Right lobe of liver (tissue), 6 donors: ENCODE measurements around the gene ERGIC1. TPM values are rescaled to one million over a fixed set of nuclear protein-coding genes. Genes with fewer than 3 reads are reported as not detected.

Experiments used
- ATAC-seq, 4 donors: fragments of 200-7000 bp; cut with Tn5 transposase; one replicate each; pipeline ENCODE4 v1.9.1; 2020; ENCODE audit warnings: mild to moderate bottlenecking in 4 of 4, moderate library complexity in 4 of 4
- DNase-seq, 3 donors: peaks; one replicate each; pipeline ENCODE4 v3.0.0-alpha.2; 2020
- H3K27ac ChIP-seq, 3 donors: fragments of 200-600 bp; one replicate each; pipeline ENCODE4 v1.8.0; 2022
- H3K27me3 ChIP-seq, 2 donors: fragments of 200-600 bp; one replicate each; pipeline ENCODE4 v1.8.0; 2022
- H3K36me3 ChIP-seq, 4 donors: fragments of 200-600 bp; sonication (generic) in 1 of 4; one replicate each; pipeline versions ENCODE4 v1.5.1 to v1.8.0; 2017 to 2022; ENCODE audit warnings: control low read depth in 1 of 4
- H3K4me1 ChIP-seq, 4 donors: fragments of 200-600 bp; sonication (generic) in 1 of 4; one replicate each; pipeline versions ENCODE4 v1.5.1 to v1.8.0; 2017 to 2022; ENCODE audit warnings: control low read depth in 1 of 4
- H3K4me3 ChIP-seq, 3 donors: fragments of 200-600 bp; one replicate each; pipeline ENCODE4 v1.8.0; 2022
- H3K9me3 ChIP-seq, 4 donors: fragments of 200-600 bp; sonication (generic) in 1 of 4; one replicate each; pipeline versions ENCODE4 v1.5.1 to v1.8.0; 2017 to 2022; ENCODE audit warnings: control low read depth in 1 of 4
- CTCF ChIP-seq, 4 donors: fragments of 200-600 bp in 3 of 4; fragments of 450-650 bp in 1 of 4; IDR thresholded peaks; one replicate each; pipeline versions ENCODE4 v1.5.1 to v1.8.0; 2016 to 2022; ENCODE audit warnings: antibody characterized with exemption in 4 of 4, mild to moderate bottlenecking in 2 of 4
- POLR2A ChIP-seq: fragments of 450-650 bp; IDR thresholded peaks from one replicate; pipeline ENCODE4 v1.6.1; 2017; ENCODE audit warnings: antibody characterized with exemption, mild to moderate bottlenecking
- WGBS: methylation state at CpG from one replicate; pipeline ENCODE4 v1.1.6; 2018; ENCODE audit warnings: low coverage, low lambda C conversion rate; ENCODE audit not compliant: insufficient coverage; ENCODE audit errors: missing lambda C conversion rate; 5-methylcytosine and 5-hydroxymethylcytosine counted together
- intact Hi-C, 2 donors: fragments of 100-400 bp; cut with DNase I; formaldehyde crosslinking; loops; one replicate each; pipeline versions ENCODE4 v1.11.2 to v1.14.1; 2022
- total RNA-seq, 6 experiments: library from RNA; depleted of rRNA in 2 of 6; stranded (reverse); fragments of >200 nt in 2 of 6; fragmentation: NEBNext Ultra II Directional in 3 of 6; extraction: Animal tissue kit (Norgen Biotek cat#: 25700) in 3 of 6; gene quantifications; one replicate each; pipeline versions ENCODE4 v1.1.0 to v1.2.4, GENCODE V29; 2016 to 2023
- donor health status: DM: no; HTN: yes; CAD: no.
- donor health status: DM: no; HTN: no; CAD: no.
- donor health status: DM: no; HTN: no; CAD: no.
- donor health status: DM: no; HTN: yes; CAD: no.
- donor health status: DM: no; HTN: yes; CAD: no.

ERGIC1 gene
- total RNA-seq, 6 experiments from 2014 or later: 103 to 264 (median 154) TPM

GRCh38 chr5:172951371-172952033 lies 117.5 kb downstream of the ERGIC1 start:
- Histone ChIP-seq H3K27me3 (no peaks in the 10 kb centered on the region), H3K4me3 (no peak overlapping the region), H3K36me3 (peaks cover 0 to 14% (median under 1%) of the 10 kb centered on the region in 4 donors), H3K27ac (no peak overlapping the region), H3K9me3 (no peaks in the 10 kb centered on the region), H3K4me1 (no peaks in the 10 kb centered on the region)
- WGBS: 66% methylated on average over 4 of the region's 11 CpGs
- no peak for TF ChIP-seq POLR2A
- no peak for TF ChIP-seq CTCF (IDR thresholded peaks at IDR 0.05)
- DNase-seq (no peak), ATAC-seq (peak in 2 of 4 donors; percentile 17 to 45)
- intact Hi-C loops: no loop called here

DNA sequence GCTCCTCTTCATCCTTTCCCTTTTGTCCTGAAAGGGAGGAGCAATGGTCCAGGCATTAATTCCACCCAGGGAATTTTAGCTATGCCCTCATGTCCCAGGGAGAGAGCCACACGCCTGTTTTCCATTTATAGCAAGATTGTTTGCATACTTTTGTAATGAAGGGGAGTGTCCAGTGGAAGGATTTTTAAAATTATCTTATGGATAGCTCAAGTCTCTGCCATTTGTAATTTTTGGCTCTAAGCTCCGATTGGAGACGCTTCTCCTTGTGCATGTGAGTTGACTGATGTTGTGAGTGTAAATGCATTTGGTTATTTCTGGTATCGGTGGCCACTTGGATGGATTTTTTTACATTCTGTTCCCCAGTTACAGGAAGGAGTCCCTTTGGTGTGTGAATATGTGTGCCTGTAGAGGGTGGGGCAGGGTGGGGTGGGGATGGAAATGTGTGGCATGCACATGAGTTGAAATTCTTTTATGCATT lies 118.0 kb downstream of the ERGIC1 start:
- WGBS: 85% methylated on average over 4 of the region's 4 CpGs
- DNase-seq: no peak
- no peak for ATAC-seq
- TF ChIP-seq POLR2A: no peak
- TF ChIP-seq CTCF (IDR thresholded peaks at IDR 0.05): no peak
- no peaks in the 10 kb centered on the region for H3K27me3 ChIP-seq
- H3K4me1 ChIP-seq: no peaks in the 10 kb centered on the region
- no peak overlapping the region for H3K27ac ChIP-seq
- intact Hi-C loops: no loop called here
- H3K9me3 ChIP-seq: no peaks in the 10 kb centered on the region
- H3K36me3 ChIP-seq: peaks cover 0 to 12% (median 0%) of the 10 kb centered on the region in 4 donors
- H3K4me3 ChIP-seq: no peak overlapping the region

DNA sequence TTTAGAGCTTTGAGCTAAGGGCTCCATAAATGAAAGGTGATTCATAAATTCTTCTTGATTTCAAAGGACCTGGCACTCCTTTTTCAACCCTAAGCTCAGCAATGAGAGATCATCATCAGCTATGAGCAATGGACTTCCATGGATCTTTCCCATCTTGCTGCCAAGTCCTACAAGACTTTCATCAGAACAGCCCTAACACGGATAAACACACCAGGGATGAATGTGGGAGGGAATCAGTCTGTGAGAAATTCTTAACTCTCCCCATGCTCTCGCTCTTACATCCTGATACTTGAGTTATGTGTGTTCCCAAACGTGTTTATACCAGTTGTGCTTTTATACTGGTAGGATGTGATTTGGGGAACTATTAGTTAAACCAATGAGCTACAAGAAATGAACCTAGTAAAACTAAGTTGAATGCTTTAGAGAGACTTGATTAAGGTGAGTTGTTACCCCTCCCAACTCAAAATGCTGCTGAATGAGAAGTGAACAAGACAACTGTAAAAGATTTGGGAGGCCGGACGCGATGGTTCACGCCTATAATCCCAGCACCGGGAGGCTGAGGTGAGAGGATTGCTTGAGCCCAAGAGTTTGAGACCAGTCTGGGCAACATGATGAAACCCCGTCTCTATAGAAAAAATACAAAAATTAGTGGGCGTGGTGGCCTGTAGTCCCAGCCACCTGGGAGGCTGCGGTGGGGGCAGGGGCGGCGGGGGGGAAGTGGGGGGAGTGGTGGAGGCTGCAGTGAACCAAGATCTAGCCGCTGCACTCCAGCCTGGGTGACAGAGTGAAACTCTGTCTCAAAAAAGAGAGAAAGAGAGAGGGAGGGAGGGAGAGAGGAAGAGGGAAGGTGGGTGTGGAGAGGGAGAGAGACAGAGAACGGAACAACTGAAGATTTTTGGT lies 120.0 kb downstream of the ERGIC1 start:
- intact Hi-C loops: no loop called here
- Histone ChIP-seq H3K4me1 (no peaks in the 10 kb centered on the region), H3K27me3 (no peaks in the 10 kb centered on the region), H3K27ac (no peak overlapping the region), H3K4me3 (no peak overlapping the region), H3K36me3 (peaks cover 0 to 7% (median 0%) of the 10 kb centered on the region in 4 donors), H3K9me3 (no peaks in the 10 kb centered on the region)
- WGBS: 77% methylated on average over 13 of the region's 15 CpGs
- TF ChIP-seq CTCF (IDR thresholded peaks at IDR 0.05): no peak
- TF ChIP-seq POLR2A: no peak
- no peak for ATAC-seq
- no peak for DNase-seq

DNA sequence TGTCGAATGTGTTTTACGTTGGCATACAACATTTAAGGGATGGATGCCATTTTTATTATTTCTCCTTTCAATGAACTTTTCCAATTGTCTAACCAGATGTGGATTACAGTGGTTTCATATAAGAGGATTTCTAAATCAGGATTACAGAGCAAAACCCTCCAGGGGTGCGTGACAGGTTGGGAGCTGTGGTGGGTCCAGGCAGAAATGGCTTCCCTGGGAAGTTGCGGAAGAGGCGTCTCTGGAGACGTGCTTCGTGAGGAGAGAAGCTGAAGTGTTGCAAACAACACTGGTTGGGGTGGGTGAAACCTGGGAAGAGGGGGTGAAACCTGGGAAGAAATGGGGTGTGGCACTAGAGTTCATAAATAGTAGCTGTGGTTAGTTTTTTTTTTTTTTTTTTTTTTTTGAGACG lies 120.7 kb downstream of the ERGIC1 start:
- Histone ChIP-seq H3K4me1 (no peaks in the 10 kb centered on the region), H3K4me3 (no peak overlapping the region), H3K27ac (no peak overlapping the region), H3K27me3 (no peaks in the 10 kb centered on the region), H3K36me3 (peaks cover 0 to 5% (median 0%) of the 10 kb centered on the region in 4 donors), H3K9me3 (no peaks in the 10 kb centered on the region)
- WGBS: 80% methylated on average over 7 of the region's 8 CpGs
- ATAC-seq (no peak), DNase-seq (no peak)
- no peak for TF ChIP-seq CTCF (IDR thresholded peaks at IDR 0.05)
- TF ChIP-seq POLR2A: no peak
- intact Hi-C loops: no loop called here
